GM23338 (cell line): ENCODE measurements around the gene SOD2. TPM values are rescaled to one million over a fixed set of nuclear protein-coding genes. Genes with fewer than 3 reads are reported as not detected.

Experiments used
- ATAC-seq: fragments of 200-7000 bp; cut with Tn5 transposase; 3 replicates; pipeline ENCODE4 v1.9.1; 2020
- DNase-seq: peaks from one replicate; pipeline ENCODE4 v3.0.0-alpha.2; 2015; ENCODE audit warnings: low spot score
- H2AFZ ChIP-seq: fragments of 200-600 bp; sonication (generic); 2 replicates; pipeline ENCODE4 v1.8.0; 2016; ENCODE audit warnings: antibody characterized with exemption, mild to moderate bottlenecking, moderate library complexity
- H3F3A ChIP-seq: fragments of 200-600 bp; sonication (generic); replicated peaks from 2 replicates; pipeline ENCODE4 v1.8.0; 2017; ENCODE audit warnings: antibody characterized with exemption, mixed run types, low read depth
- H3K27ac ChIP-seq: fragments of 200-600 bp; sonication (generic); 2 replicates; pipeline ENCODE4 v1.6.1; 2016; ENCODE audit warnings: low read depth
- H3K27me3 ChIP-seq: fragments of 200-600 bp; sonication (generic); 2 replicates; pipeline ENCODE4 v1.8.0; 2016; ENCODE audit warnings: mild to moderate bottlenecking, mixed run types, moderate library complexity; ENCODE audit not compliant: insufficient read depth
- H3K36me3 ChIP-seq: fragments of 200-600 bp; sonication (generic); 2 replicates; pipeline ENCODE4 v1.8.0; 2016; ENCODE audit warnings: mild to moderate bottlenecking; ENCODE audit not compliant: insufficient read depth
- H3K4me1 ChIP-seq: fragments of 200-600 bp; sonication (generic); 2 replicates; pipeline ENCODE4 v1.8.0; 2016; ENCODE audit warnings: mild to moderate bottlenecking, moderate library complexity; ENCODE audit not compliant: insufficient read depth
- H3K4me2 ChIP-seq: fragments of 200-600 bp; sonication (generic); 2 replicates; pipeline ENCODE4 v1.7.1; 2017; ENCODE audit warnings: mixed run types
- H3K4me3 ChIP-seq: fragments of 200-600 bp; sonication (generic); 2 replicates; pipeline ENCODE4 v1.6.1; 2016; ENCODE audit warnings: mixed run types
- H3K79me2 ChIP-seq: fragments of 200-600 bp; sonication (generic); replicated peaks from 2 replicates; pipeline ENCODE4 v1.8.0; 2017; ENCODE audit warnings: mild to moderate bottlenecking; ENCODE audit not compliant: insufficient read depth
- H3K9me2 ChIP-seq: fragments of 200-600 bp; sonication (generic); 2 replicates; pipeline ENCODE4 v1.8.0; 2017; ENCODE audit not compliant: insufficient read depth
- H4K20me1 ChIP-seq: fragments of 200-600 bp; sonication (generic); replicated peaks from 2 replicates; pipeline ENCODE4 v1.8.0; 2017; ENCODE audit warnings: mild to moderate bottlenecking; ENCODE audit not compliant: insufficient read depth
- H3K27ac Mint-ChIP-seq: 2 replicates; pipeline ENCODE4 v1.8.0; 2020; ENCODE audit warnings: inconsistent platforms, mild to moderate bottlenecking, moderate library complexity, mixed read lengths
- H3K27me3 Mint-ChIP-seq: 3 replicates; pipeline ENCODE4 v1.8.0; 2022; ENCODE audit warnings: low read depth, mild to moderate bottlenecking, moderate library complexity, mixed read lengths, inconsistent platforms; ENCODE audit not compliant: insufficient read depth, poor library complexity
- H3K36me3 Mint-ChIP-seq: 3 replicates; pipeline ENCODE4 v1.8.0; 2021; ENCODE audit warnings: low read depth, mild to moderate bottlenecking, inconsistent platforms, moderate library complexity, mixed read lengths
- H3K4me1 Mint-ChIP-seq: 3 replicates; pipeline ENCODE4 v1.8.0; 2020; ENCODE audit warnings: mild to moderate bottlenecking, inconsistent platforms, mixed read lengths
- H3K4me3 Mint-ChIP-seq: 3 replicates; pipeline ENCODE4 v1.8.0; 2021; ENCODE audit warnings: moderate library complexity, mild to moderate bottlenecking, inconsistent platforms, mixed read lengths
- H3K9me3 Mint-ChIP-seq: 3 replicates; pipeline ENCODE4 v1.8.0; 2020; ENCODE audit warnings: moderate library complexity, mild to moderate bottlenecking, inconsistent platforms, mixed read lengths
- CREB1 ChIP-seq: fragments of 250-450 bp; sonication (Bioruptor Pico); IDR thresholded peaks from 2 replicates; pipeline ENCODE4 v1.5.0; 2020; ENCODE audit warnings: low read depth, mild to moderate bottlenecking, moderate library complexity
- ETS1 ChIP-seq: IDR thresholded peaks from 2 replicates; pipeline ENCODE4 v1.6.1; 2016; ENCODE audit warnings: antibody characterized with exemption
- EZH2 ChIP-seq: fragments of 200-600 bp; sonication (generic); IDR thresholded peaks from one replicate; pipeline ENCODE4 v1.8.0; 2017; ENCODE audit warnings: antibody characterized with exemption, mild to moderate bottlenecking, low read depth; ENCODE audit not compliant: unreplicated experiment
- EZH2phosphoT487 ChIP-seq: fragments of 200-600 bp; sonication (generic); IDR thresholded peaks from one replicate; pipeline ENCODE4 v1.8.1; 2018; ENCODE audit warnings: antibody characterized with exemption; ENCODE audit not compliant: unreplicated experiment
- JUNB ChIP-seq: IDR thresholded peaks from one replicate; pipeline ENCODE4 v1.6.1; 2016; ENCODE audit warnings: antibody characterized with exemption; ENCODE audit not compliant: unreplicated experiment
- NANOG ChIP-seq: IDR thresholded peaks from 2 replicates; pipeline ENCODE4 v1.6.1; 2016; ENCODE audit warnings: antibody characterized with exemption, borderline replicate concordance
- POLR2AphosphoS5 ChIP-seq: IDR thresholded peaks from 2 replicates; pipeline ENCODE4 v1.6.1; 2016; ENCODE audit warnings: antibody characterized with exemption, low read depth
- STAT1 ChIP-seq: IDR thresholded peaks from one replicate; pipeline ENCODE4 v1.6.1; 2016; ENCODE audit warnings: antibody characterized with exemption; ENCODE audit not compliant: unreplicated experiment
- ZNF114 ChIP-seq: fragments of 250-450 bp; sonication (Bioruptor Pico); IDR thresholded peaks from 2 replicates; pipeline ENCODE4 v1.5.0; 2020; ENCODE audit warnings: mild to moderate bottlenecking, moderate library complexity
- ZNF331 ChIP-seq: fragments of 250-450 bp; sonication (Bioruptor Pico); IDR thresholded peaks from 2 replicates; pipeline ENCODE4 v1.5.0; 2020; ENCODE audit warnings: low read depth, mild to moderate bottlenecking, moderate library complexity
- ZNF462 ChIP-seq: fragments of 250-450 bp; sonication (Bioruptor Pico); IDR thresholded peaks from 2 replicates; pipeline ENCODE4 v1.5.0; 2020; ENCODE audit warnings: mild to moderate bottlenecking, moderate library complexity
- polyA plus RNA-seq: library from polyadenylated mRNA; unstranded; fragments of >200 nt; fragmentation: Nextera tagmentation; extraction: Ambion mirVana; gene quantifications from 2 replicates; pipeline ENCODE4 v1.2.1, GENCODE V29; 2016
- total RNA-seq: library from RNA; depleted of rRNA; stranded (reverse); fragments of >200 nt; shearing (Covaris generic); gene quantifications from 2 replicates; pipeline ENCODE4 v1.2.3, GENCODE V29; 2014
- TF ChIP-seq, protein P1 (sequence below), 2 experiments: fragments of 200-600 bp in 1 of 2; sonication (generic) in 1 of 2; conservative IDR thresholded peaks; 2 replicates each; pipeline versions ENCODE4 v1.5.1 to v1.6.1; 2016 to 2017; ENCODE audit warnings: antibody characterized with exemption in 2 of 2, low read depth in 2 of 2, mild to moderate bottlenecking in 2 of 2, moderate library complexity in 1 of 2
- TF ChIP-seq, protein P2 (sequence below): IDR thresholded peaks from one replicate; pipeline ENCODE4 v1.6.1; 2018; ENCODE audit warnings: antibody characterized with exemption; ENCODE audit not compliant: unreplicated experiment

Gene SOD2
- total and polyA plus RNA-seq, 2 experiments from 2014 or later: 44.1 to 73.0 TPM

GRCh38 chr6:159646116-159646515 lies 46.9 kb downstream of the SOD2 start:
- ATAC-seq (no peak), DNase-seq (no peak)
- peaks cover 23% of the 10 kb centered on the region for H3K9me3 Mint-ChIP-seq
- Histone ChIP-seq H3F3A (no peaks in the 10 kb centered on the region), H3K27ac (no peak overlapping the region), H3K79me2 (no peaks in the 10 kb centered on the region), H3K4me1 (no peaks in the 10 kb centered on the region), H3K27me3 (no peaks in the 10 kb centered on the region), H2AFZ (no peak overlapping the region), H3K4me2 (no peak overlapping the region), H3K9me2 (no peaks in the 10 kb centered on the region), H3K36me3 (no peaks in the 10 kb centered on the region), H4K20me1 (no peaks in the 10 kb centered on the region), H3K4me3 (no peak overlapping the region)
- no peak for TF ChIP-seq NANOG
- TF ChIP-seq POLR2AphosphoS5: no peak
- no peak for TF ChIP-seq CREB1 (CRISPR knock-in tag)
- TF ChIP-seq ETS1: no peak
- no peak for TF ChIP-seq ZNF462 (CRISPR knock-in tag)
- TF ChIP-seq, protein P1, sequence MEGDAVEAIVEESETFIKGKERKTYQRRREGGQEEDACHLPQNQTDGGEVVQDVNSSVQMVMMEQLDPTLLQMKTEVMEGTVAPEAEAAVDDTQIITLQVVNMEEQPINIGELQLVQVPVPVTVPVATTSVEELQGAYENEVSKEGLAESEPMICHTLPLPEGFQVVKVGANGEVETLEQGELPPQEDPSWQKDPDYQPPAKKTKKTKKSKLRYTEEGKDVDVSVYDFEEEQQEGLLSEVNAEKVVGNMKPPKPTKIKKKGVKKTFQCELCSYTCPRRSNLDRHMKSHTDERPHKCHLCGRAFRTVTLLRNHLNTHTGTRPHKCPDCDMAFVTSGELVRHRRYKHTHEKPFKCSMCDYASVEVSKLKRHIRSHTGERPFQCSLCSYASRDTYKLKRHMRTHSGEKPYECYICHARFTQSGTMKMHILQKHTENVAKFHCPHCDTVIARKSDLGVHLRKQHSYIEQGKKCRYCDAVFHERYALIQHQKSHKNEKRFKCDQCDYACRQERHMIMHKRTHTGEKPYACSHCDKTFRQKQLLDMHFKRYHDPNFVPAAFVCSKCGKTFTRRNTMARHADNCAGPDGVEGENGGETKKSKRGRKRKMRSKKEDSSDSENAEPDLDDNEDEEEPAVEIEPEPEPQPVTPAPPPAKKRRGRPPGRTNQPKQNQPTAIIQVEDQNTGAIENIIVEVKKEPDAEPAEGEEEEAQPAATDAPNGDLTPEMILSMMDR (conservative IDR thresholded peaks at IDR 0.05; ENCODE audit: low read depth in 2 of 2): no peak
- no peak for TF ChIP-seq EZH2phosphoT487
- TF ChIP-seq JUNB: no peak
- TF ChIP-seq, protein P2, sequence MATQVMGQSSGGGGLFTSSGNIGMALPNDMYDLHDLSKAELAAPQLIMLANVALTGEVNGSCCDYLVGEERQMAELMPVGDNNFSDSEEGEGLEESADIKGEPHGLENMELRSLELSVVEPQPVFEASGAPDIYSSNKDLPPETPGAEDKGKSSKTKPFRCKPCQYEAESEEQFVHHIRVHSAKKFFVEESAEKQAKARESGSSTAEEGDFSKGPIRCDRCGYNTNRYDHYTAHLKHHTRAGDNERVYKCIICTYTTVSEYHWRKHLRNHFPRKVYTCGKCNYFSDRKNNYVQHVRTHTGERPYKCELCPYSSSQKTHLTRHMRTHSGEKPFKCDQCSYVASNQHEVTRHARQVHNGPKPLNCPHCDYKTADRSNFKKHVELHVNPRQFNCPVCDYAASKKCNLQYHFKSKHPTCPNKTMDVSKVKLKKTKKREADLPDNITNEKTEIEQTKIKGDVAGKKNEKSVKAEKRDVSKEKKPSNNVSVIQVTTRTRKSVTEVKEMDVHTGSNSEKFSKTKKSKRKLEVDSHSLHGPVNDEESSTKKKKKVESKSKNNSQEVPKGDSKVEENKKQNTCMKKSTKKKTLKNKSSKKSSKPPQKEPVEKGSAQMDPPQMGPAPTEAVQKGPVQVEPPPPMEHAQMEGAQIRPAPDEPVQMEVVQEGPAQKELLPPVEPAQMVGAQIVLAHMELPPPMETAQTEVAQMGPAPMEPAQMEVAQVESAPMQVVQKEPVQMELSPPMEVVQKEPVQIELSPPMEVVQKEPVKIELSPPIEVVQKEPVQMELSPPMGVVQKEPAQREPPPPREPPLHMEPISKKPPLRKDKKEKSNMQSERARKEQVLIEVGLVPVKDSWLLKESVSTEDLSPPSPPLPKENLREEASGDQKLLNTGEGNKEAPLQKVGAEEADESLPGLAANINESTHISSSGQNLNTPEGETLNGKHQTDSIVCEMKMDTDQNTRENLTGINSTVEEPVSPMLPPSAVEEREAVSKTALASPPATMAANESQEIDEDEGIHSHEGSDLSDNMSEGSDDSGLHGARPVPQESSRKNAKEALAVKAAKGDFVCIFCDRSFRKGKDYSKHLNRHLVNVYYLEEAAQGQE: no peak
- TF ChIP-seq ZNF114: no peak
- TF ChIP-seq ZNF331 (CRISPR knock-in tag): no peak
- TF ChIP-seq EZH2: no peak
- no peak for TF ChIP-seq STAT1
- H3K36me3 Mint-ChIP-seq: peaks cover 10% of the 10 kb centered on the region; the same call in 2 of the 3 replicates
- no peaks in the 10 kb centered on the region for H3K4me1 Mint-ChIP-seq
- no peak overlapping the region for H3K27ac Mint-ChIP-seq
- H3K27me3 Mint-ChIP-seq: peaks cover 2% of the 10 kb centered on the region
- H3K4me3 Mint-ChIP-seq: no peak overlapping the region
